B cell (primary cell): ENCODE data around the gene RUFY1.
"Not testable (repeated sequence)": the region's sequence is repeated elsewhere in the genome, so short reads cannot be mapped to it uniquely, and the experiment has no call there.

Experiments used
- EZH2 ChIP-seq: IDR thresholded peaks from 2 replicates; pipeline ENCODE4 v1.6.1; 2012; ENCODE audit warnings: borderline replicate concordance, low read depth, mild to moderate bottlenecking, moderate library complexity, low read length; ENCODE audit not compliant: insufficient read depth, poor library complexity, severe bottlenecking
- TF ChIP-seq, protein P1 (sequence below): fragments of 200-600 bp; IDR thresholded peaks from one replicate; pipeline ENCODE4 v1.8.0; 2022; ENCODE audit warnings: antibody characterized with exemption, mild to moderate bottlenecking

DNA sequence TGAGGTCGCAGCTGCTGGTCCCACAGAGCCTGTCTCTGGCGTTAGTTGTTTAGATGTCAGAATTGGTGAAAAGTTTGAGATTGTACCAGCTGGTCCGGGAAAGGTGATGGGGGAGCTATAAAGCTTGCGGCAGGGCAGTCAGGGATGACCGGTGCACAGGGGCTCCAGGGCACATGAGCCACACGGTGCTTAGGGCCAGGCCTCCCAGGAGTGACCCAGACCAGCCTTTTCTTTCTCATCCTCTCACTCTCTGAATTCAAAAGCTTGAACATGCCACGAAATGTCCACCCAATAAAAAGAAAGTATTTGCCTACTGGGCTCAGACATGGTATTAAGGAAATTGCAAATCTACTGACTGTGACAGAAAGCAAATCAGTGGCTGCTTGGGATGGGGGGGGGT lies 34.9 kb upstream of the RUFY1 start:
- TF ChIP-seq, protein P1, sequence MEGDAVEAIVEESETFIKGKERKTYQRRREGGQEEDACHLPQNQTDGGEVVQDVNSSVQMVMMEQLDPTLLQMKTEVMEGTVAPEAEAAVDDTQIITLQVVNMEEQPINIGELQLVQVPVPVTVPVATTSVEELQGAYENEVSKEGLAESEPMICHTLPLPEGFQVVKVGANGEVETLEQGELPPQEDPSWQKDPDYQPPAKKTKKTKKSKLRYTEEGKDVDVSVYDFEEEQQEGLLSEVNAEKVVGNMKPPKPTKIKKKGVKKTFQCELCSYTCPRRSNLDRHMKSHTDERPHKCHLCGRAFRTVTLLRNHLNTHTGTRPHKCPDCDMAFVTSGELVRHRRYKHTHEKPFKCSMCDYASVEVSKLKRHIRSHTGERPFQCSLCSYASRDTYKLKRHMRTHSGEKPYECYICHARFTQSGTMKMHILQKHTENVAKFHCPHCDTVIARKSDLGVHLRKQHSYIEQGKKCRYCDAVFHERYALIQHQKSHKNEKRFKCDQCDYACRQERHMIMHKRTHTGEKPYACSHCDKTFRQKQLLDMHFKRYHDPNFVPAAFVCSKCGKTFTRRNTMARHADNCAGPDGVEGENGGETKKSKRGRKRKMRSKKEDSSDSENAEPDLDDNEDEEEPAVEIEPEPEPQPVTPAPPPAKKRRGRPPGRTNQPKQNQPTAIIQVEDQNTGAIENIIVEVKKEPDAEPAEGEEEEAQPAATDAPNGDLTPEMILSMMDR: not testable (repeated sequence)
- not testable (repeated sequence) for TF ChIP-seq EZH2
